Activated naive CD4-positive, alpha-beta T cell treated with anti-CD3 and anti-CD28 coated beads for 36 hours (primary cell): ENCODE data around the gene NR5A2. TPM values are rescaled to one million over a fixed set of nuclear protein-coding genes. Genes with fewer than 3 reads are reported as not detected.

Experiments
- CTCF ChIA-PET: fragments of 350-600 bp; sonication (Branson Sonifier 250); formaldehyde crosslinking; loops from one replicate; lab custom pipeline; 2021; ENCODE audit warnings: antibody characterized with exemption; lab: Charles Lee
- DNase-seq: peaks from one replicate; pipeline ENCODE4 v3.0.0-alpha.2; 2020
- H3K27ac Mint-ChIP-seq: one replicate; pipeline ENCODE4 v1.8.0; 2021; ENCODE audit warnings: mild to moderate bottlenecking, mixed read lengths
- H3K27me3 Mint-ChIP-seq: one replicate; pipeline ENCODE4 v1.8.0; 2021; ENCODE audit warnings: low read depth, mixed read lengths
- H3K36me3 Mint-ChIP-seq: one replicate; pipeline ENCODE4 v1.8.0; 2021; ENCODE audit warnings: low read depth, mixed read lengths
- H3K4me1 Mint-ChIP-seq: one replicate; pipeline ENCODE4 v1.8.0; 2021; ENCODE audit warnings: low read depth, mixed read lengths
- H3K4me3 Mint-ChIP-seq: one replicate; pipeline ENCODE4 v1.8.0; 2021; ENCODE audit warnings: mild to moderate bottlenecking, moderate library complexity, mixed read lengths
- H3K9me3 Mint-ChIP-seq: one replicate; pipeline ENCODE4 v1.8.0; 2021; ENCODE audit warnings: mixed read lengths
- intact Hi-C: fragments of 100-400 bp; cut with micrococcal nuclease; formaldehyde crosslinking; loops from one replicate; pipeline ENCODE4 v1.15.1; 2023
- total RNA-seq, 2 experiments: library from RNA; stranded (reverse); gene quantifications; one replicate each; pipeline ENCODE4 v1.2.3, GENCODE V29; 2021

Gene NR5A2
- total RNA-seq, 2 experiments from 2014 or later = not detected

- peak overlapping the region; percentile 64 for H3K27ac Mint-ChIP-seq
- CTCF ChIA-PET = no interaction called here
These were observed 199.4 kb downstream of the NR5A2 start for GRCh38 chr1:200226969-200227303.

More at GRCh38 chr1:200226969-200227303, 199.4 kb downstream of the NR5A2 start:
- no peak for DNase-seq
- Mint-ChIP-seq H3K36me3 (no peaks in the 10 kb centered on the region), H3K4me1 (peaks cover 17% of the 10 kb centered on the region), H3K9me3 (no peaks in the 10 kb centered on the region), H3K27me3 (peaks cover 4% of the 10 kb centered on the region), H3K4me3 (no peak overlapping the region)
- intact Hi-C loops = loop anchor here (1.0 to 5.0 kb wide), 6 partner anchors 21 to 1055 kb away; no protein-coding TSS in a partner anchor
